HG02623 (cell line): ENCODE data around the gene THUMPD3.
A peak's percentile ranks its signal among the peaks of the same experiment; 100 is the strongest.

Experiments used
- ATAC-seq: cut with Tn5 transposase; IDR thresholded peaks from one replicate; pipeline ENCODE4 v1.9.1; 2021; ENCODE audit warnings: moderate library complexity; ENCODE audit not compliant: unreplicated experiment

The THUMPD3 gene

GRCh38 chr3:9362731-9363530 is at the start of gene THUMPD3:
THUMPD3 (plus strand) TSS chr3:9363054; CDS start chr3:9365069, 2,015 bp downstream.
- peak; percentile 93 for ATAC-seq

- no peak for ATAC-seq
These were observed 48.1 kb upstream of the THUMPD3 start for GRCh38 chr3:9314796-9315195.

- no peak for ATAC-seq
These were observed 45.9 kb upstream of the THUMPD3 start for GRCh38 chr3:9316881-9317361.

GRCh38 chr3:9322780-9323179 is 40.1 kb upstream of the THUMPD3 start:
- no peak for ATAC-seq

GRCh38 chr3:9324944-9325343 is 37.9 kb upstream of the THUMPD3 start:
- ATAC-seq: no peak

GRCh38 chr3:9327578-9327977 is 35.3 kb upstream of the THUMPD3 start:
- ATAC-seq: no peak

- ATAC-seq: no peak
These were observed 32.6 kb upstream of the THUMPD3 start for GRCh38 chr3:9330166-9330703.

- no peak for ATAC-seq
These were observed 31.7 kb upstream of the THUMPD3 start for GRCh38 chr3:9331171-9331570.

GRCh38 chr3:9332250-9333030 is 30.4 kb upstream of the THUMPD3 start:
- no peak for ATAC-seq

- no peak for ATAC-seq
These were observed 22.9 kb upstream of the THUMPD3 start for GRCh38 chr3:9339761-9340471.

- ATAC-seq: no peak
These were observed 22.4 kb upstream of the THUMPD3 start for GRCh38 chr3:9340472-9340902.

GRCh38 chr3:9342696-9343095 is 20.2 kb upstream of the THUMPD3 start:
- no peak for ATAC-seq

- ATAC-seq: no peak
These were observed 19.7 kb upstream of the THUMPD3 start for GRCh38 chr3:9343115-9343514.

- no peak for ATAC-seq
These were observed 17.8 kb upstream of the THUMPD3 start for GRCh38 chr3:9345041-9345440.

GRCh38 chr3:9346141-9346540 is 16.7 kb upstream of the THUMPD3 start:
- ATAC-seq: no peak

- ATAC-seq: no peak
These were observed 15.8 kb upstream of the THUMPD3 start for GRCh38 chr3:9347081-9347480.

- no peak for ATAC-seq
These were observed 15.0 kb upstream of the THUMPD3 start for GRCh38 chr3:9347887-9348286.

GRCh38 chr3:9349321-9350117 is 13.3 kb upstream of the THUMPD3 start:
- no peak for ATAC-seq

GRCh38 chr3:9351709-9352126 is 11.1 kb upstream of the THUMPD3 start:
- ATAC-seq: no peak
